HTERT RPE-1 (cell line): ENCODE measurements around the gene RELN.

Experiments used
- in situ Hi-C: fragments of 300-500 bp; cut with MboI; formaldehyde crosslinking; loops from 4 replicates; pipeline ENCODE4 v1.14.3; 2020; ENCODE audit warnings: low sequenced_read_pairs

RELN gene

GRCh38 chr7:103691291-103691690, 298.2 kb downstream of the RELN start:
- in situ Hi-C loops, result no loop called here

- in situ Hi-C loops, result no loop called here
Measured at GRCh38 chr7:103690242-103690974, 299.1 kb downstream of the RELN start.

- in situ Hi-C loops, result no loop called here
Measured at GRCh38 chr7:103689255-103689654, 300.2 kb downstream of the RELN start.

GRCh38 chr7:103687951-103688350, 301.5 kb downstream of the RELN start:
- in situ Hi-C loops, result no loop called here

- in situ Hi-C loops, result no loop called here
Measured at GRCh38 chr7:103687272-103687671, 302.2 kb downstream of the RELN start.

GRCh38 chr7:103686763-103687162, 302.7 kb downstream of the RELN start:
- in situ Hi-C loops, result no loop called here

- in situ Hi-C loops, result no loop called here
Measured at GRCh38 chr7:103686064-103686463, 303.4 kb downstream of the RELN start.

- in situ Hi-C loops, result no loop called here
Measured at GRCh38 chr7:103685646-103686045, 303.8 kb downstream of the RELN start.

GRCh38 chr7:103683348-103683747, 306.1 kb downstream of the RELN start:
- in situ Hi-C loops, result no loop called here

- in situ Hi-C loops, result no loop called here
Measured at GRCh38 chr7:103680161-103681144, 309.0 kb downstream of the RELN start.

GRCh38 chr7:103679151-103680132, 310.0 kb downstream of the RELN start:
- in situ Hi-C loops, result no loop called here

- in situ Hi-C loops, result no loop called here
Measured at GRCh38 chr7:103668279-103668941, 321.0 kb downstream of the RELN start.

- in situ Hi-C loops, result no loop called here
Measured at GRCh38 chr7:103666326-103666725, 323.1 kb downstream of the RELN start.

- in situ Hi-C loops, result no loop called here
Measured at GRCh38 chr7:103664577-103664976, 324.9 kb downstream of the RELN start.

- in situ Hi-C loops, result no loop called here
Measured at GRCh38 chr7:103660455-103661371, 328.7 kb downstream of the RELN start.

- in situ Hi-C loops, result no loop called here
Measured at GRCh38 chr7:103658055-103659005, 331.1 kb downstream of the RELN start.

- in situ Hi-C loops, result no loop called here
Measured at GRCh38 chr7:103657474-103657894, 332.0 kb downstream of the RELN start.

- in situ Hi-C loops, result no loop called here
Measured at GRCh38 chr7:103656221-103656620, 333.2 kb downstream of the RELN start.
